ENCODE results near the gene GPR139.

Gene GPR139

GRCh38 chr16:20053336-20053735 is 20.4 kb downstream of the GPR139 start:
- DNase-seq (ENCODE audit: low read depth): no peak

GRCh38 chr16:20051611-20052010 is 22.1 kb downstream of the GPR139 start:
- no peak for DNase-seq (ENCODE audit: low read depth)

GRCh38 chr16:20051147-20051546 is 22.5 kb downstream of the GPR139 start:
- no peak for DNase-seq (ENCODE audit: low read depth)

GRCh38 chr16:20049831-20050230 is 23.9 kb downstream of the GPR139 start:
- no peak for DNase-seq (ENCODE audit: low read depth)

- no peak for DNase-seq (ENCODE audit: low read depth)
Observed at GRCh38 chr16:20045886-20046285, 27.8 kb downstream of the GPR139 start.

- no peak for DNase-seq (ENCODE audit: low read depth)
Observed at GRCh38 chr16:20042848-20043247, 30.8 kb downstream of the GPR139 start.

- DNase-seq (ENCODE audit: low read depth): no peak
Observed at GRCh38 chr16:20041924-20042596, 31.6 kb downstream of the GPR139 start.

- no peak for DNase-seq (ENCODE audit: low read depth)
Observed at GRCh38 chr16:20040011-20040410, 33.7 kb downstream of the GPR139 start.

GRCh38 chr16:20029611-20030010 is 44.1 kb downstream of the GPR139 start:
- DNase-seq (ENCODE audit: low read depth): no peak

GRCh38 chr16:20026361-20027072 is 47.2 kb downstream of the GPR139 start:
- no peak for DNase-seq (ENCODE audit: low read depth)

GRCh38 chr16:20023190-20023589 is 50.5 kb downstream of the GPR139 start:
- DNase-seq (ENCODE audit: low read depth): no peak

- no peak for DNase-seq (ENCODE audit: low read depth)
Observed at GRCh38 chr16:20020976-20021375, 52.7 kb downstream of the GPR139 start.

- no peak for DNase-seq (ENCODE audit: low read depth)
Observed at GRCh38 chr16:20020083-20020482, 53.6 kb downstream of the GPR139 start.

- DNase-seq (ENCODE audit: low read depth): no peak
Observed at GRCh38 chr16:20016234-20016633, 57.5 kb downstream of the GPR139 start.

GRCh38 chr16:20004931-20005330 is 68.8 kb downstream of the GPR139 start:
- DNase-seq (ENCODE audit: low read depth): no peak

GRCh38 chr16:20002936-20003335 is 70.8 kb downstream of the GPR139 start:
- no peak for DNase-seq (ENCODE audit: low read depth)

- DNase-seq (ENCODE audit: low read depth): no peak
Observed at GRCh38 chr16:20001856-20002707, 71.6 kb downstream of the GPR139 start.

GRCh38 chr16:19997734-19998133 is 76.0 kb downstream of the GPR139 start:
- no peak for DNase-seq (ENCODE audit: low read depth)

GRCh38 chr16:19997264-19997663 is 76.4 kb downstream of the GPR139 start:
- no peak for DNase-seq (ENCODE audit: low read depth)

GRCh38 chr16:19994466-19995170 is 79.1 kb downstream of the GPR139 start:
- no peak for DNase-seq (ENCODE audit: low read depth)

GRCh38 chr16:19991614-19992013 is 82.1 kb downstream of the GPR139 start:
- no peak for DNase-seq (ENCODE audit: low read depth)

GRCh38 chr16:19984135-19984534 is 89.6 kb downstream of the GPR139 start:
- DNase-seq (ENCODE audit: low read depth): no peak
